ENCODE results near the gene CCL27.
A peak's percentile ranks its signal among the peaks of the same experiment; 100 is the strongest.

Gene CCL27

GRCh38 chr9:34684816-34685215 is 22.4 kb upstream of the CCL27 start:
- no peak for DNase-seq (ENCODE audit: low read depth in 2 of 2)

- DNase-seq (ENCODE audit: low read depth in 2 of 2) = no peak
These were observed 21.7 kb upstream of the CCL27 start for GRCh38 chr9:34684145-34684544.

- no peak for DNase-seq (ENCODE audit: low read depth in 2 of 2)
These were observed 13.4 kb upstream of the CCL27 start for GRCh38 chr9:34675869-34676268.

- peak; percentile 51 to 64 for DNase-seq (ENCODE audit: low read depth in 2 of 2)
These were observed 12.7 kb upstream of the CCL27 start for GRCh38 chr9:34675048-34675714.

GRCh38 chr9:34674440-34674839 is 12.0 kb upstream of the CCL27 start:
- DNase-seq (ENCODE audit: low read depth in 2 of 2) = no peak

- DNase-seq (ENCODE audit: low read depth in 2 of 2) = no peak
These were observed 8.8 kb upstream of the CCL27 start for GRCh38 chr9:34671307-34671706.

GRCh38 chr9:34669809-34670562 is 7.5 kb upstream of the CCL27 start:
- no peak for DNase-seq (ENCODE audit: low read depth in 2 of 2)

- peak; percentile 70 to 83 for DNase-seq (ENCODE audit: low read depth in 2 of 2)
These were observed 3.2 kb upstream of the CCL27 start for GRCh38 chr9:34665381-34666250.

GRCh38 chr9:34665067-34665380 is 2.6 kb upstream of the CCL27 start:
- no peak for DNase-seq (ENCODE audit: low read depth in 2 of 2)

GRCh38 chr9:34664281-34665066 is 2.0 kb upstream of the CCL27 start:
- DNase-seq (ENCODE audit: low read depth in 2 of 2) = peak in 1 of 2 donors; percentile 75

- DNase-seq (ENCODE audit: low read depth in 2 of 2) = no peak
These were observed 797 bp upstream of the CCL27 start for GRCh38 chr9:34663303-34663605.

GRCh38 chr9:34659592-34660253 is 2.7 kb downstream of the CCL27 start:
- DNase-seq (ENCODE audit: low read depth in 2 of 2) = no peak

GRCh38 chr9:34658461-34658860 is 4.0 kb downstream of the CCL27 start:
- no peak for DNase-seq (ENCODE audit: low read depth in 2 of 2)

GRCh38 chr9:34656992-34657391 is 5.5 kb downstream of the CCL27 start:
- no peak for DNase-seq (ENCODE audit: low read depth in 2 of 2)

- no peak for DNase-seq (ENCODE audit: low read depth in 2 of 2)
These were observed 7.1 kb downstream of the CCL27 start for GRCh38 chr9:34655394-34655793.

- DNase-seq (ENCODE audit: low read depth in 2 of 2) = no peak
These were observed 8.0 kb downstream of the CCL27 start for GRCh38 chr9:34654323-34655051.

GRCh38 chr9:34653151-34654072 is 9.0 kb downstream of the CCL27 start:
- no peak for DNase-seq (ENCODE audit: low read depth in 2 of 2)

- DNase-seq (ENCODE audit: low read depth in 2 of 2) = no peak
These were observed 9.9 kb downstream of the CCL27 start for GRCh38 chr9:34652602-34653000.

GRCh38 chr9:34651876-34652601 is 10.4 kb downstream of the CCL27 start, which contains the start of gene IL11RA:
Gene IL11RA (plus strand): TSS chr9:34652185. CDS start chr9:34655218, 3,033 bp downstream.
- DNase-seq (ENCODE audit: low read depth in 2 of 2) = peak in 1 of 2 donors; percentile 48

Data from stimulated activated CD8-positive, alpha-beta memory T cell treated with anti-CD3 and anti-CD28 coated beads, Interleukin-2, amount 100 ng/mL, for 48 hours (primary cell).